Measurements from ENCODE around the gene COL23A1.
"Not testable (repeated sequence)": the region's sequence is repeated elsewhere in the genome, so short reads cannot be mapped to it uniquely, and the experiment has no call there.

Gene COL23A1

GRCh38 chr5:178376921-178377582 is 213.1 kb downstream of the COL23A1 start:
- Mint-ChIP-seq H3K36me3 (no peaks in the 10 kb centered on the region), H3K4me1 (peaks cover 3% of the 10 kb centered on the region), H3K4me3 (no peak overlapping the region), H3K27me3 (peaks cover 41% of the 10 kb centered on the region), H3K9me3 (no peaks in the 10 kb centered on the region), H3K27ac (no peak overlapping the region)
- ATAC-seq, result no peak

DNA sequence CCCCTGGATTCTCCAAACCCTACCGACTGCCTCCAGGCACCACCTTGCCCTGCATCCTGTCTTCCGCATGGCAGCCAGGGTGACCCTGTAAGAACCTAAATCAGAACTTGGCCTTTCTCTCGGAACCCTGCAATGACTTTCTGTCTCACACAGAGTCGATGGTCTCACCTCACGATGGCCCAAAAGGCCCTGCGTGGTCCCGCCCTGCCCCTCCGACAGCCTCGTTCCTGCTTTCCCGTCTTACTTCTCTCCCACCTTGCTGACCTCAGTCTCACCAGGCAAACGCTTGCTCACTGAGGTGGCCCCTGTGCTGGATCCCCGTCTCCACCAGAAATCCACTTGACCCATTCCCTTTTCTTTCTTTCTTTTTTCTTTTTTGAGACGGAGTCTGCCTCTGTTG is 214.8 kb downstream of the COL23A1 start:
- H3K4me1 Mint-ChIP-seq, result no peaks in the 10 kb centered on the region
- no peaks in the 10 kb centered on the region for H3K36me3 Mint-ChIP-seq
- no peak overlapping the region for H3K4me3 Mint-ChIP-seq
- peaks cover 51% of the 10 kb centered on the region for H3K27me3 Mint-ChIP-seq
- peaks cover under 1% of the 10 kb centered on the region for H3K9me3 Mint-ChIP-seq
- ATAC-seq, result no peak
- H3K27ac Mint-ChIP-seq, result no peak overlapping the region

DNA sequence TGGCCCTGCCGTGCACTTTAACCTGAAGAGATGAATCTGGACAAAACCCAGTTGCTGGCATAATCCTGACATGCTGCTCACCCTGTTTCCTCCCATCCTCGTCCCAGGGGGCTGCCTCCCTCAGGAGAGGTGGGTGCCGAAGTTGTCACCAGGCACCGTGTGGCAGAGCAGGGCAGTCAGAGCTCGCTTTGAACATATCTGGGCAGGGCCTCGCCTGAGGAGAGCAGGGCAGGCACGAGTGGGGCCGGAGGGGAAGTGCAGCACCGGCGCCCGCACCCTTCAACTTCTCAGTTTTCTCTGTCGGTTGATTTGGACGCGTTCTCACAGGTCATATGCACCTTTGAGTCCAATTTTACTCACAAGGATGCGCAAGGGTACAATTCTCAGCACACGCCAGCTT is 216.5 kb downstream of the COL23A1 start:
- Mint-ChIP-seq H3K4me1 (no peaks in the 10 kb centered on the region), H3K36me3 (no peaks in the 10 kb centered on the region), H3K4me3 (no peak overlapping the region), H3K9me3 (peaks cover 8% of the 10 kb centered on the region), H3K27ac (no peak overlapping the region), H3K27me3 (peaks cover 59% of the 10 kb centered on the region)
- ATAC-seq, result no peak

- Mint-ChIP-seq H3K4me3 (no peak overlapping the region), H3K27me3 (peaks cover 64% of the 10 kb centered on the region), H3K27ac (no peak overlapping the region), H3K36me3 (no peaks in the 10 kb centered on the region), H3K9me3 (peaks cover 8% of the 10 kb centered on the region), H3K4me1 (no peaks in the 10 kb centered on the region)
- ATAC-seq, result no peak
Measured at GRCh38 chr5:178372142-178372571, 218.0 kb downstream of the COL23A1 start.

DNA sequence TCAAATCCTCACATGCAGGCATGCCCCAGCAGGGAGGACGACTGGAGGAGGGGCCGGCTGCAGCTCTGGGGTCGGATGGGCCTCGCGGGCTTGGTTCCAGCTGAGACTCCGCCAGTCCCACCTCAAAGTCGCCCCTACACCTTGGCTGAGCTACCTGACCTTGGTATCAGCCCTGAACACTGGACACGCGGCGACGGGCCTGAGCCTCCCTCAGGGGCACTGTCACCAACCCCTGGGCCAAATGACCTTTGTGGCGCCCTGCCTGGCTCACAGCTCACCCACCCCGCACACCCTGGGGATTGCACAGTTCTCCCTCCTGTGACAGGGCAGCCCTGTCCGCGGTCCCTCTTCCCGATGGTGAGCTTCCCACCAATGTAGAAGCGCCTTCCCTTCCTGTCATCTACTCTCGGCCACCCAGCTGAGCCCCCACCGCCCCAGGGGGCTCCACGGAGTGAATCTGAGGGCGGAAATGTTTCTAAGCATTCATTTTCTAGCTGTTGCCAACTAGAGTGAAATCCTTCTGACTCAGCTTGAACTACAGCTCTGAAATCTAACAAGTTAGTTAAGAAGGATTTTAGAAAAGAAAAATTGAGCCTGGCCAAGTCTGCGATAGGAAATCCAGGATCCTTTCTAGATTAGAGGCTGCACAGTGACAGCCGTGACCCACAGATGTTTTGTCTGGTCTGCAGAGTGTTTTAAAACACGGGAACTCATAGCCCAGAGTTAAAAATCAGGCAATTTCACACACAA is 218.7 kb downstream of the COL23A1 start:
- H3K4me3 Mint-ChIP-seq, result no peak overlapping the region
- ATAC-seq, result no peak
- H3K27ac Mint-ChIP-seq, result no peak overlapping the region
- peaks cover 8% of the 10 kb centered on the region for H3K9me3 Mint-ChIP-seq
- no peaks in the 10 kb centered on the region for H3K36me3 Mint-ChIP-seq
- H3K4me1 Mint-ChIP-seq, result no peaks in the 10 kb centered on the region
- H3K27me3 Mint-ChIP-seq, result peaks cover 65% of the 10 kb centered on the region

- H3K4me1 Mint-ChIP-seq, result no peaks in the 10 kb centered on the region
- peaks cover 8% of the 10 kb centered on the region for H3K9me3 Mint-ChIP-seq
- no peak overlapping the region for H3K27ac Mint-ChIP-seq
- H3K27me3 Mint-ChIP-seq, result peaks cover 58% of the 10 kb centered on the region
- no peaks in the 10 kb centered on the region for H3K36me3 Mint-ChIP-seq
- no peak for ATAC-seq
- no peak overlapping the region for H3K4me3 Mint-ChIP-seq
Measured at GRCh38 chr5:178370102-178370501, 220.1 kb downstream of the COL23A1 start.

- H3K9me3 Mint-ChIP-seq, H3K27ac Mint-ChIP-seq, H3K4me3 Mint-ChIP-seq, ATAC-seq, H3K4me1 Mint-ChIP-seq, H3K36me3 Mint-ChIP-seq: not testable (repeated sequence)
- H3K27me3 Mint-ChIP-seq, result peaks cover 58% of the 10 kb centered on the region
Measured at GRCh38 chr5:178369469-178369868, 220.7 kb downstream of the COL23A1 start.

GRCh38 chr5:178368716-178369300 is 221.4 kb downstream of the COL23A1 start:
- Mint-ChIP-seq H3K4me3 (no peak overlapping the region), H3K36me3 (no peaks in the 10 kb centered on the region), H3K4me1 (no peaks in the 10 kb centered on the region), H3K9me3 (peaks cover 8% of the 10 kb centered on the region), H3K27me3 (peaks cover 65% of the 10 kb centered on the region), H3K27ac (no peak overlapping the region)
- no peak for ATAC-seq

DNA sequence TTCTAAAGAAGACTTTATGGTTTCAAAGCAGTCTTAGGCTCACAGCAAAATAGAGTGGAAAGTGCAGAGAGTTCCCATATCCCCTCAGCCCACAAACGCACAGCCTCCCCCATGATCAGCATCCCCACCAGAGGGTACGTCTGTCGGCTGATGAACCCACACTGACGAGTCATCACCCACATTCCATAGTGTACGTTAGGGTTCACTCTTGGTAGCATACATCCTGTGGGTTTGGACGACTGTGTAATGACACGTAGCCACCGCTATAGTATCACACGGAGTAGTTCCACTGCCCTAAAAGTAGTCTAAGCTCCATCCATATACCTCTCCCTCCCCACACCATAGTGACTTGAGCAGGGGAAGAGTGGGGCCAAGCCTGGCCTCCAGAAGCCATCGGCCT is 221.9 kb downstream of the COL23A1 start:
- ATAC-seq, result no peak
- no peak overlapping the region for H3K27ac Mint-ChIP-seq
- no peak overlapping the region for H3K4me3 Mint-ChIP-seq
- peaks cover 68% of the 10 kb centered on the region for H3K27me3 Mint-ChIP-seq
- H3K9me3 Mint-ChIP-seq, result peaks cover 8% of the 10 kb centered on the region
- H3K4me1 Mint-ChIP-seq, result no peaks in the 10 kb centered on the region
- no peaks in the 10 kb centered on the region for H3K36me3 Mint-ChIP-seq

DNA sequence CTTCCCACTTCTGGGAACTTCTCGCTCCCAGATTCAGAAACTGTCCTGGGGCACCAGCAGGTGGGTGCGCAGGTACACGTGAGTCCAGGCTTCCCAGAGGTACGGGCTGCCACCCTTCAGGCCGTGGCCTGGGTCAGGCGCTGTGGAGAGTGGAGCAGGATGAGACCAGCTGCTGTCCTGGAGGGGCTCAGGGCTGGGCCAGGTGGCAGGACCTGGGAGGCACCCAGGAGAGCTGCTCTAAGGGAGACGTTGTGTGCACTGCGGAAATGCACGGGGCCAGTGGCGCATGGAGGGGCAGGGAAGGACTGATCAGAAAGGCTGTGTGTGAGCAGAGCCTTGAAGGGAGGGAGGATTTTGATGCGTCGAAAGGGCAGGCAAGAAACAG is 222.5 kb downstream of the COL23A1 start:
- ATAC-seq, result no peak
- Mint-ChIP-seq H3K4me3 (no peak overlapping the region), H3K36me3 (no peaks in the 10 kb centered on the region), H3K9me3 (peaks cover 8% of the 10 kb centered on the region), H3K27me3 (peaks cover 64% of the 10 kb centered on the region), H3K27ac (no peak overlapping the region), H3K4me1 (no peaks in the 10 kb centered on the region)

GRCh38 chr5:178366998-178367735 is 223.0 kb downstream of the COL23A1 start:
- Mint-ChIP-seq H3K36me3 (no peaks in the 10 kb centered on the region), H3K9me3 (peaks cover 8% of the 10 kb centered on the region), H3K4me3 (no peak overlapping the region), H3K27ac (no peak overlapping the region), H3K27me3 (peaks cover 58% of the 10 kb centered on the region), H3K4me1 (no peaks in the 10 kb centered on the region)
- no peak for ATAC-seq

- no peak for ATAC-seq
- Mint-ChIP-seq H3K4me3 (no peak overlapping the region), H3K27ac (no peak overlapping the region), H3K27me3 (peaks cover 58% of the 10 kb centered on the region), H3K4me1 (peaks cover 5% of the 10 kb centered on the region), H3K9me3 (peaks cover 8% of the 10 kb centered on the region), H3K36me3 (no peaks in the 10 kb centered on the region)
Measured at GRCh38 chr5:178365501-178366440, 224.4 kb downstream of the COL23A1 start.

DNA sequence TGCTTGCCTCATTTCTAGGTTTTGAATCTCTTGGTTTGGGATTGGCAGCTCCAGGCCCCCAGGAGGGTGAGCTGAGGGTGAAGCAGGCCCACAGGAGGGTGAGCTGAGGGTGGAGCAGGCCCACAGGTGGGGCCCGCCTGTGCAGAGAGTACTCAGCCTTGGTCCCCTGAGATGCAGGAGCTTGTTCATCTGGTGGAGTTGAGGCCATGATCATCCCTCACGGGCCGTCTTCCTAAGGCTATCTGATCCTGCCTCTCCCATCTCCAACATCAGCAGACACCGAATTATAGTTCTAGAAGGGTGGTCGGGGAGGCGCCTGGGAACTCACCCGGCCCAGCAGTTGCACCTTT is 225.9 kb downstream of the COL23A1 start:
- no peak overlapping the region for H3K27ac Mint-ChIP-seq
- peaks cover 5% of the 10 kb centered on the region for H3K4me1 Mint-ChIP-seq
- no peaks in the 10 kb centered on the region for H3K9me3 Mint-ChIP-seq
- no peak for ATAC-seq
- no peaks in the 10 kb centered on the region for H3K36me3 Mint-ChIP-seq
- no peak overlapping the region for H3K4me3 Mint-ChIP-seq
- peaks cover 46% of the 10 kb centered on the region for H3K27me3 Mint-ChIP-seq

DNA sequence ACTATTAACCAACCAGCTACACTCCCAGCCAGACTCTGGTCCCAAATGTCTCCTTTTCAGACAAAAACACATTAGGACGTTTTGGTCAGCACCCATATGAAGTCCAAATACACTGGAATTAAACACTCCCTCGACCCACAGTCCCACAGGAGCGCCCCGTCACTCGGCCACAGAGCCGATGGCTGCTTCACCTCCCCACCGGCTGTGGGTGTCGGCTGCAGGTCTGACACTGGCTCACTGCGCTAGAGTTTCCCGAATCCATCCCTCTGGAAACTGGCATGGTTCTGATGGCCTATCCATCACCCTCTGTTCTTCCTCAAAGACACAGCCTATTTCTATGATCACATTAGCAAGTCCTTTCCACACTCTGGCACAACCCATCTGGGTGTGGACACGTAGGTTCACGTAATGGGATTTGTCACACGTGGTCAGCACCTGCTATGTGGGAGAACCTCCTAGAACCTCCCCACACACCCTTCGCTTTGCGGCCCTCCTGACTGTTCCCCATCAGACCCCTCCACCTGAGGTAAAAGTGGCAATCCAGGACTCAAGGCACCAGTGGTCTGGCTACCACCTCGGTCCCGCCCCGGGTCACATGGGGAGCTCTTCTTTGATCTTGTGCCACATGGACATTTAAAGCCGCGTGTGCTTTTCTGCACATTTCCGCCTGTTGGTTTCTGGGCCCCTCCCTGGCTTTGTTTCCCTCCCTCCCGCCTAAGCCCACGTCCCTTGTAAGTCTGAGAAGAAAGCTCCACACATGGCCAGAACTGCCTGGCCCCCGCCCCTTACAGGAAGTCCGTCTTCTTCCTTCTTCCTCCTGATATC is 226.5 kb downstream of the COL23A1 start:
- no peaks in the 10 kb centered on the region for H3K36me3 Mint-ChIP-seq
- no peak for ATAC-seq
- peaks cover 46% of the 10 kb centered on the region for H3K27me3 Mint-ChIP-seq
- no peaks in the 10 kb centered on the region for H3K9me3 Mint-ChIP-seq
- H3K4me1 Mint-ChIP-seq, result peaks cover 5% of the 10 kb centered on the region
- no peak overlapping the region for H3K4me3 Mint-ChIP-seq
- no peak overlapping the region for H3K27ac Mint-ChIP-seq

Data from stimulated activated memory B cell treated with anti-CD40 and anti-IgM and Interleukin-4, amounts not matched to agents 10 μg/mL and 1 μg/mL and 100 μg/mL, for 72 hours (primary cell).